Neural cell (in vitro differentiated cells): ENCODE data around the gene BTRC. TPM values are rescaled to one million over a fixed set of nuclear protein-coding genes. Genes with fewer than 3 reads are reported as not detected.
A peak's percentile ranks its signal among the peaks of the same experiment; 100 is the strongest.

ENCODE experiments used
- H2AFZ ChIP-seq: fragments of 200-600, 300-800 bp; sonication (generic), shearing (Covaris generic); 2 replicates; pipeline ENCODE4 v1.6.0; 2014; ENCODE audit warnings: low read depth, mild to moderate bottlenecking, antibody characterized with exemption, low read length, moderate library complexity
- H3F3A ChIP-seq: fragments of 200-600 bp; shearing (Covaris generic); 2 replicates; pipeline ENCODE4 v1.6.1; 2016; ENCODE audit warnings: mild to moderate bottlenecking, moderate library complexity, mixed read lengths, antibody characterized with exemption, low read length; ENCODE audit not compliant: insufficient read depth, poor library complexity, severe bottlenecking
- H3K27ac ChIP-seq: fragments of 200-600, 300-800 bp; sonication (generic), shearing (Covaris generic); 2 replicates; pipeline ENCODE4 v1.5.1; 2014; ENCODE audit warnings: mild to moderate bottlenecking, low read length, moderate library complexity
- H3K27me3 ChIP-seq: fragments of 300-800, 200-600 bp; sonication (generic), shearing (Covaris generic); 2 replicates; pipeline ENCODE4 v1.6.0; 2014; ENCODE audit warnings: mild to moderate bottlenecking, low read depth, low read length, moderate library complexity; ENCODE audit not compliant: insufficient read depth
- H3K36me3 ChIP-seq: fragments of 300-800, 200-600 bp; sonication (generic), shearing (Covaris generic); 2 replicates; pipeline ENCODE4 v1.5.1; 2014; ENCODE audit warnings: mild to moderate bottlenecking, antibody characterized with exemption, low read length, moderate library complexity; ENCODE audit not compliant: insufficient read depth
- H3K4me2 ChIP-seq: fragments of 300-800, 200-600 bp; sonication (generic), shearing (Covaris generic); 2 replicates; pipeline ENCODE4 v1.6.0; 2014; ENCODE audit warnings: mild to moderate bottlenecking, low read length
- H3K4me3 ChIP-seq: fragments of 300-800, 200-600 bp; sonication (generic), shearing (Covaris generic); 2 replicates; pipeline ENCODE4 v1.5.1; 2014; ENCODE audit warnings: mild to moderate bottlenecking, low read length, moderate library complexity
- H3K79me2 ChIP-seq: fragments of 200-600 bp; shearing (Covaris generic); replicated peaks from 2 replicates; pipeline ENCODE4 v1.6.0; 2014; ENCODE audit warnings: mild to moderate bottlenecking, low read length, moderate library complexity; ENCODE audit not compliant: insufficient read depth
- H3K9ac ChIP-seq: fragments of 300-800, 200-600 bp; sonication (generic), shearing (Covaris generic); 2 replicates; pipeline ENCODE4 v1.6.1; 2016; ENCODE audit warnings: mild to moderate bottlenecking, low read length, mixed read lengths
- H3K9me2 ChIP-seq: fragments of 200-600 bp; shearing (Covaris generic); 2 replicates; pipeline ENCODE4 v1.6.1; 2016; ENCODE audit warnings: mild to moderate bottlenecking, low read length, mixed read lengths; ENCODE audit not compliant: insufficient read depth
- H3K9me3 ChIP-seq: fragments of 200-600, 300-800 bp; sonication (generic), shearing (Covaris generic); 2 replicates; pipeline ENCODE4 v1.6.1; 2016; ENCODE audit warnings: mild to moderate bottlenecking, mixed run types, low read length, moderate library complexity, mixed read lengths
- H4K20me1 ChIP-seq: fragments of 200-600 bp; shearing (Covaris generic); 2 replicates; pipeline ENCODE4 v1.6.1; 2016; ENCODE audit warnings: mild to moderate bottlenecking, mixed run types; ENCODE audit not compliant: insufficient read depth
- CTCF ChIP-seq: fragments of 450-650 bp; IDR thresholded peaks from 2 replicates; pipeline ENCODE4 v1.5.1; 2014; ENCODE audit warnings: antibody characterized with exemption, mild to moderate bottlenecking, moderate library complexity; ENCODE audit not compliant: poor library complexity, severe bottlenecking
- EP300 ChIP-seq: fragments of 450-650 bp; conservative IDR thresholded peaks from 2 replicates; pipeline ENCODE4 v1.6.1; 2014; ENCODE audit warnings: antibody characterized with exemption, mild to moderate bottlenecking, moderate library complexity; ENCODE audit not compliant: poor library complexity, severe bottlenecking
- EZH2 ChIP-seq: fragments of 200-600, 300-800 bp; shearing (Covaris generic), sonication (generic); IDR thresholded peaks from 2 replicates; pipeline ENCODE4 v1.6.1; 2014; ENCODE audit warnings: antibody characterized with exemption, low read length, borderline replicate concordance, mild to moderate bottlenecking; ENCODE audit not compliant: insufficient read depth, poor library complexity, severe bottlenecking
- MXI1 ChIP-seq: fragments of 450-650 bp; conservative IDR thresholded peaks from 2 replicates; pipeline ENCODE4 v1.6.1; 2014; ENCODE audit warnings: antibody characterized with exemption, mild to moderate bottlenecking; ENCODE audit not compliant: poor library complexity, severe bottlenecking
- POLR2AphosphoS5 ChIP-seq: IDR thresholded peaks from 2 replicates; pipeline ENCODE4 v1.6.1; 2012
- RAD21 ChIP-seq: fragments of 450-650 bp; conservative IDR thresholded peaks from 2 replicates; pipeline ENCODE4 v1.6.1; 2014; ENCODE audit warnings: antibody characterized with exemption, mild to moderate bottlenecking, moderate library complexity
- REST ChIP-seq: IDR thresholded peaks from 2 replicates; pipeline ENCODE4 v1.6.1; 2012; ENCODE audit warnings: borderline replicate concordance
- SMC3 ChIP-seq: fragments of 450-650 bp; conservative IDR thresholded peaks from 2 replicates; pipeline ENCODE4 v1.6.1; 2014; ENCODE audit warnings: antibody characterized with exemption, mild to moderate bottlenecking, moderate library complexity; ENCODE audit not compliant: poor library complexity
- TAF1 ChIP-seq: IDR thresholded peaks from 2 replicates; pipeline ENCODE4 v1.6.1; 2012; ENCODE audit warnings: low read depth
- polyA plus RNA-seq: library from polyadenylated mRNA; depleted of rRNA; stranded (reverse); fragments of >200 nt; gene quantifications from 2 replicates; pipeline ENCODE4 v1.2.3, GENCODE V29; 2014

The BTRC gene
- polyA plus RNA-seq, 1 donor from 2014 or later = 32.6 TPM

- H3K27me3 ChIP-seq = no peaks in the 10 kb centered on the region
- H3F3A ChIP-seq = no peaks in the 10 kb centered on the region
- H2AFZ ChIP-seq = no peak overlapping the region
- H3K36me3 ChIP-seq = no peaks in the 10 kb centered on the region
- H3K27ac ChIP-seq = peak overlapping the region; percentile 93
- H3K9me2 ChIP-seq = no peaks in the 10 kb centered on the region
- peak overlapping the region; percentile 83 for H3K4me3 ChIP-seq
- H3K4me2 ChIP-seq = peak overlapping the region; percentile 45
- H3K9me3 ChIP-seq = no peaks in the 10 kb centered on the region
- TF ChIP-seq TAF1 (no peak), SMC3 (no peak), RAD21 (no peak), CTCF (no peak), POLR2AphosphoS5 (no peak), EP300 (no peak), REST (no peak), EZH2 (no peak), MXI1 (no peak)
- peaks cover 40% of the 10 kb centered on the region for H3K79me2 ChIP-seq
- H4K20me1 ChIP-seq = no peaks in the 10 kb centered on the region
- H3K9ac ChIP-seq = peak overlapping the region; percentile 93
These were observed 1.2 kb downstream of the BTRC start for GRCh38 chr10:101355072-101355706.

- peak overlapping the region; percentile 45 for H3K4me2 ChIP-seq
- H3K9ac ChIP-seq = no peak overlapping the region
These were observed 2.2 kb downstream of the BTRC start for GRCh38 chr10:101356132-101356531.

More at GRCh38 chr10:101356132-101356531, 2.2 kb downstream of the BTRC start:
- H3K27ac ChIP-seq = no peak overlapping the region
- H3K27me3 ChIP-seq = no peaks in the 10 kb centered on the region
- no peak overlapping the region for H3K4me3 ChIP-seq
- no peaks in the 10 kb centered on the region for H3K9me2 ChIP-seq
- no peaks in the 10 kb centered on the region for H3K36me3 ChIP-seq
- no peaks in the 10 kb centered on the region for H3K9me3 ChIP-seq
- no peaks in the 10 kb centered on the region for H3F3A ChIP-seq
- H2AFZ ChIP-seq = no peak overlapping the region
- no peaks in the 10 kb centered on the region for H4K20me1 ChIP-seq
- TF ChIP-seq CTCF = no peak
- no peak for TF ChIP-seq SMC3
- no peak for TF ChIP-seq EP300
- no peak for TF ChIP-seq REST
- TF ChIP-seq TAF1 = no peak
- TF ChIP-seq EZH2 = no peak
- no peak for TF ChIP-seq POLR2AphosphoS5
- TF ChIP-seq RAD21 = no peak
- TF ChIP-seq MXI1 = no peak
- peaks cover 40% of the 10 kb centered on the region for H3K79me2 ChIP-seq
